CD8-positive, alpha-beta memory T cell (primary cell): Measurements from ENCODE around the gene SLC25A2. TPM values are rescaled to one million over a fixed set of nuclear protein-coding genes. Genes with fewer than 3 reads are reported as not detected.
"Not testable (repeated sequence)": the region's sequence is repeated elsewhere in the genome, so short reads cannot be mapped to it uniquely, and the experiment has no call there.

Experiments used
- CTCF ChIA-PET: fragments of 350-600 bp; sonication (Branson Sonifier 250); formaldehyde crosslinking; loops from one replicate; lab custom pipeline; 2021; ENCODE audit warnings: antibody characterized with exemption; lab: Charles Lee
- POLR2A ChIA-PET: fragments of 350-600 bp; sonication (Branson Sonifier 250); formaldehyde crosslinking; loops from one replicate; lab custom pipeline; 2021; ENCODE audit warnings: antibody characterized with exemption; lab: Charles Lee
- DNase-seq, 5 donors: peaks; one replicate each; pipeline versions ENCODE4 v3.0.0 to v3.0.0-alpha.2; 2020 to 2022; ENCODE audit warnings: mixed read lengths in 1 of 5
- H3K27ac ChIP-seq: one replicate; pipeline ENCODE4 v1.7.0; 2013; ENCODE audit warnings: low read depth, mild to moderate bottlenecking, low read length, moderate library complexity
- H3K27me3 ChIP-seq: 2 replicates; pipeline ENCODE4 v1.7.0; 2013; ENCODE audit warnings: low read length, mild to moderate bottlenecking; ENCODE audit not compliant: insufficient read depth, poor library complexity, severe bottlenecking
- H3K36me3 ChIP-seq: 2 replicates; pipeline ENCODE4 v1.7.0; 2013; ENCODE audit warnings: mild to moderate bottlenecking, low read length, moderate library complexity; ENCODE audit not compliant: insufficient read depth
- H3K4me1 ChIP-seq: 2 replicates; pipeline ENCODE4 v1.7.0; 2013; ENCODE audit warnings: mild to moderate bottlenecking, low read length, moderate library complexity; ENCODE audit not compliant: insufficient read depth
- H3K4me3 ChIP-seq: 2 replicates; pipeline ENCODE4 v1.7.0; 2013; ENCODE audit warnings: mild to moderate bottlenecking, low read length
- H3K9me3 ChIP-seq: 2 replicates; pipeline ENCODE4 v1.7.0; 2013; ENCODE audit warnings: mild to moderate bottlenecking, low read length
- H3K27ac Mint-ChIP-seq, 8 donors: one replicate each; pipeline ENCODE4 v1.8.0; 2020 to 2021; ENCODE audit warnings: mixed read lengths in 8 of 8, mild to moderate bottlenecking in 6 of 8, inconsistent platforms in 3 of 8, moderate library complexity in 3 of 8
- H3K27me3 Mint-ChIP-seq, 2 donors: one replicate each; pipeline ENCODE4 v1.8.0; 2020 to 2021; ENCODE audit warnings: mixed read lengths in 2 of 2, mild to moderate bottlenecking in 1 of 2, moderate library complexity in 1 of 2
- H3K36me3 Mint-ChIP-seq, 3 donors: one replicate each; pipeline ENCODE4 v1.8.0; 2020 to 2021; ENCODE audit warnings: mixed read lengths in 3 of 3, inconsistent platforms in 1 of 3, mild to moderate bottlenecking in 1 of 3
- H3K4me1 Mint-ChIP-seq, 3 donors: one replicate each; pipeline ENCODE4 v1.8.0; 2020 to 2021; ENCODE audit warnings: mixed read lengths in 3 of 3, inconsistent platforms in 1 of 3, mild to moderate bottlenecking in 1 of 3
- H3K4me3 Mint-ChIP-seq, 7 donors: one replicate each; pipeline ENCODE4 v1.8.0; 2020 to 2021; ENCODE audit warnings: mixed read lengths in 7 of 7, mild to moderate bottlenecking in 6 of 7, moderate library complexity in 4 of 7, inconsistent platforms in 2 of 7
- H3K9me3 Mint-ChIP-seq, 5 donors: one replicate each; pipeline ENCODE4 v1.8.0; 2020 to 2022; ENCODE audit warnings: mixed read lengths in 5 of 5, mild to moderate bottlenecking in 3 of 5, moderate library complexity in 2 of 5, inconsistent platforms in 1 of 5
- polyA plus RNA-seq: library from polyadenylated mRNA; unstranded; fragments of 300-500 nt; fragmentation: Illumina TruSeq; gene quantifications from one replicate; pipeline ENCODE4 v1.2.3, GENCODE V29; 2021
- total RNA-seq, 2 experiments: library from RNA; stranded (reverse); gene quantifications; one replicate each; pipeline ENCODE4 v1.2.3, GENCODE V29; 2021

The SLC25A2 gene
- total RNA-seq (under 1 TPM; 0.31 to 0.35 TPM), polyA plus RNA-seq (not detected)

DNA sequence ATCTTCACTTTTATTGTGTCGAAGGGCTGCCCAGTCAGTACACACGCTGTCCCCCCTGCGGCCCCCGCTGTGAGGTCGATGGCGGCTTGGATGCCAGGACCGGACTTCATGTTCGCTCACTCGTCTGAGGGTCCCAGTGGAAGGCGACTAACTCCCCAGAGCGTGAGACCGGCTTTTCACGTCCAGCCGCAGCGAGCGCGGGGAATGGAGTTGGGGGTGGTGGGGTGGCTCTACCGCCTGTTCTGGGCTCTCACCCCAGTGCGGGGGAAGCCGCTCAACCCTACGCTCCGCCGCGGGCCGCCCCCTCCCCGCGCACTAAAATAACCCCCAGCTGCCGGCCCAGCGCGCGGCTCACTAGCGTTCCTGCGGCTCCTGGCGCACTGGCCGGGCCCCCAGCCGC lies at the start of gene SLC25A2:
Gene SLC25A2 (minus strand): TSS at position 294 of the 400 bp plus-strand sequence. CDS start 184 bp downstream, at position 110.
- Histone ChIP-seq H3K9me3 (peaks cover 38% of the 10 kb centered on the region), H3K4me1 (no peaks in the 10 kb centered on the region), H3K36me3 (no peaks in the 10 kb centered on the region), H3K27ac (no peak within 1 kb of the TSS), H3K27me3 (no peaks in the 10 kb centered on the region), H3K4me3 (no peak within 1 kb of the TSS)
- ChIA-PET POLR2A (no interaction called here), CTCF (no interaction called here)
- H3K27me3 Mint-ChIP-seq: no peaks in the 10 kb centered on the region
- H3K4me3 Mint-ChIP-seq: no peak within 1 kb of the TSS
- no peaks in the 10 kb centered on the region for H3K4me1 Mint-ChIP-seq
- no peak within 1 kb of the TSS for H3K27ac Mint-ChIP-seq
- H3K36me3 Mint-ChIP-seq: peaks cover 2 to 53% (median 26%) of the 10 kb centered on the region in 3 donors
- H3K9me3 Mint-ChIP-seq: peaks cover 31 to 90% (median 77%) of the 10 kb centered on the region in 5 donors
- no peak for DNase-seq

DNA sequence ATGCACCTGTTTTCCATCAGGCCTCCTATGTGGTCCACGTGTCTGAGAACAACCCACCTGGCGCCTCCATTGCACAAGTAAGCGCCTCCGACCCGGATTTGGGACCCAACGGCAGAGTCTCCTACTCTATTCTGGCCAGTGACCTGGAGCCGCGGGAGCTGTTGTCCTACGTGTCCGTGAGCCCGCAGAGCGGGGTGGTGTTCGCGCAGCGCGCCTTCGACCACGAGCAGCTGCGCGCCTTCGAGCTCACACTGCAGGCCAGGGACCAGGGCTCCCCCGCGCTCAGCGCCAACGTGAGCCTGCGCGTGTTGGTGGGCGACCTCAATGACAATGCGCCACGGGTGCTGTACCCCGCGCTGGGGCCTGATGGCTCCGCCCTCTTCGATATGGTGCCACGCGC lies 47.7 kb upstream of the SLC25A2 start:
- ChIA-PET POLR2A (no interaction called here), CTCF (no interaction called here)
- no peak overlapping the region for H3K4me3 Mint-ChIP-seq
- peaks cover 24% of the 10 kb centered on the region for H3K27me3 ChIP-seq
- H3K9me3 Mint-ChIP-seq: peaks cover 0 to 57% (median 29%) of the 10 kb centered on the region in 5 donors
- no peaks in the 10 kb centered on the region for H3K4me1 Mint-ChIP-seq
- no peaks in the 10 kb centered on the region for H3K4me1 ChIP-seq
- peaks cover 2 to 11% (median 3%) of the 10 kb centered on the region in 3 donors for H3K36me3 Mint-ChIP-seq
- no peak overlapping the region for H3K27ac ChIP-seq
- H3K27ac Mint-ChIP-seq: no peak overlapping the region
- no peak overlapping the region for H3K4me3 ChIP-seq
- no peaks in the 10 kb centered on the region for H3K36me3 ChIP-seq
- peaks cover 56 to 80% of the 10 kb centered on the region in 2 donors for H3K27me3 Mint-ChIP-seq
- no peaks in the 10 kb centered on the region for H3K9me3 ChIP-seq
- no peak for DNase-seq

DNA sequence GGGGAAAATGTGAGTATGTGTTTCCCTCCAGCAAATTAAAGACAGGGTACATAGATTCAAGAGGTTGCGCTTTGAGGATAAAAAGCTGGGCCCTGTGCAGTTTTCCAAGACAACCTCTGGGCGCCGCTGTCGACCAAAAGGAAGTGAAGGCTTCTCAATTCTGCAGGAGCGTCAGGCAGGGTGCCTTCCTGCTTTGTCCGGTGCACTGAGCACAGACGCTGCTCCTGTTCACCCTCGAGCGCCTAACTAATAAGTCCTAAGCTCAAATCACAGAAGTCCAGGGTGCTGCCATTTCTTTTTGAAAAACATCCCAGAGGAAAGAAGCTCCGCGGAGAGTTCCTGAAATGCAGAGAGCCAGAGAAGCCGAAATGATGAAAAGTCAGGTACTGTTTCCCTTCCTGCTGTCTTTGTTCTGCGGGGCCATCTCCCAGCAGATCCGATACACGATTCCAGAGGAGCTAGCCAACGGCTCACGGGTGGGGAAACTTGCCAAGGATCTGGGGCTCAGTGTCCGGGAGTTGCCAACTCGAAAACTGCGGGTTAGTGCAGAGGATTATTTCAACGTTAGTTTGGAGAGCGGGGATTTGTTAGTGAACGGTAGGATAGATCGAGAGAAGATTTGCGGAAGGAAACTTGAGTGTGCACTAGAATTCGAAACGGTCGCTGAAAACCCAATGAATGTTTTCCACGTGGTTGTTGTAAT lies 46.2 kb upstream of the SLC25A2 start, which contains the start of gene PCDHGB1:
Gene PCDHGB1 (plus strand): TSS at position 183 of the 703 bp plus-strand sequence. CDS start 162 bp downstream, at position 345.
- peak in 1 of 5 donors; percentile 16 for DNase-seq
- H3K27ac ChIP-seq: no peak within 1 kb of the TSS
- CTCF ChIA-PET: interaction anchor here (0.9 to 1.5 kb wide), 2 partner anchors 30 to 214 kb away, joined by 3 to 6 read pairs; partner anchors contain the start of gene TAF7
- no peaks in the 10 kb centered on the region for H3K4me1 ChIP-seq
- peak within 1 kb of the TSS in 1 of 8 donors; percentile 24 for H3K27ac Mint-ChIP-seq
- H3K9me3 ChIP-seq: peaks cover 2% of the 10 kb centered on the region
- peaks cover 48 to 76% of the 10 kb centered on the region in 2 donors for H3K27me3 Mint-ChIP-seq
- H3K4me3 Mint-ChIP-seq: peak within 1 kb of the TSS in 6 of 7 donors; percentile 40 to 67 (median 50)
- H3K4me3 ChIP-seq: no peak within 1 kb of the TSS
- H3K36me3 Mint-ChIP-seq: peaks cover 2 to 11% (median 5%) of the 10 kb centered on the region in 3 donors
- H3K4me1 Mint-ChIP-seq: no peaks in the 10 kb centered on the region
- H3K9me3 Mint-ChIP-seq: peaks cover 4 to 53% (median 30%) of the 10 kb centered on the region in 5 donors
- no peaks in the 10 kb centered on the region for H3K36me3 ChIP-seq
- H3K27me3 ChIP-seq: peaks cover 24% of the 10 kb centered on the region
- POLR2A ChIA-PET: no interaction called here

DNA sequence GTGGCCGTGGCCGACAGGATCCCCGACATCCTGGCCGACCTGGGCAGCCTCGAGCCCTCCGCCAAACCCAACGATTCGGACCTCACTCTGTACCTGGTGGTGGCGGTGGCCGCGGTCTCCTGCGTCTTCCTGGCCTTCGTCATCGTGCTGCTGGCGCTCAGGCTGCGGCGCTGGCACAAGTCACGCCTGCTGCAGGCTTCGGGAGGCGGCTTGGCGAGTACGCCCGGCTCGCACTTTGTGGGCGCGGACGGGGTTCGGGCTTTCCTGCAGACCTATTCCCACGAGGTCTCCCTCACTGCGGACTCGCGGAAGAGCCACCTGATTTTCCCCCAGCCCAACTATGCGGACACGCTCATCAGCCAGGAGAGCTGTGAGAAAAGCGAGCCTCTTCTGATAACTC lies 42.2 kb upstream of the SLC25A2 start:
- POLR2A ChIA-PET, H3K4me1 Mint-ChIP-seq: not testable (repeated sequence)

DNA sequence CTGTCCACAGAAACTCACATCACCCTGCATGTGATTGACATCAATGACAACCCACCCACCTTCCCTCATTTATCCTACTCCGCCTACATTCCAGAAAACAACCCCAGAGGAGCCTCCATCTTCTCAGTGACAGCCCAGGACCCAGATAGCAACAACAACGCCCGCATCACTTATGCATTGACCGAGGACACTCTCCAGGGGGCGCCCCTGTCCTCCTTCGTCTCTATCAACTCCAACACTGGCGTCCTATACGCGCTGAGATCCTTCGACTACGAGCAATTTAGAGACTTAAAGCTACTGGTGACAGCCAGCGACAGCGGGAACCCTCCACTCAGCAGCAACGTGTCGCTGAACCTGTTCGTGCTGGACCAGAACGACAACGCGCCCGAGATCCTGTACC lies 41.5 kb upstream of the SLC25A2 start:
- CTCF ChIA-PET: no interaction called here
- no peak for DNase-seq
- H3K9me3 ChIP-seq: peaks cover 4% of the 10 kb centered on the region
- H3K27ac Mint-ChIP-seq: no peak overlapping the region
- H3K4me3 Mint-ChIP-seq: no peak overlapping the region
- no peak overlapping the region for H3K27ac ChIP-seq
- POLR2A ChIA-PET: no interaction called here
- H3K36me3 ChIP-seq: no peaks in the 10 kb centered on the region
- peaks cover 10 to 65% (median 47%) of the 10 kb centered on the region in 5 donors for H3K9me3 Mint-ChIP-seq
- H3K4me1 ChIP-seq: no peaks in the 10 kb centered on the region
- H3K36me3 Mint-ChIP-seq: peaks cover 0 to 5% (median 3%) of the 10 kb centered on the region in 3 donors
- peaks cover 58 to 77% of the 10 kb centered on the region in 2 donors for H3K27me3 Mint-ChIP-seq
- H3K27me3 ChIP-seq: peaks cover 6% of the 10 kb centered on the region
- no peaks in the 10 kb centered on the region for H3K4me1 Mint-ChIP-seq
- H3K4me3 ChIP-seq: no peak overlapping the region

More for the DNA sequence above, 42.2 kb upstream of the SLC25A2 start:
- peaks cover 61 to 81% of the 10 kb centered on the region in 2 donors for H3K27me3 Mint-ChIP-seq
- H3K4me3 ChIP-seq, DNase-seq, H3K9me3 ChIP-seq, H3K27ac ChIP-seq, H3K4me1 ChIP-seq, H3K27ac Mint-ChIP-seq, H3K36me3 ChIP-seq, CTCF ChIA-PET, H3K36me3 Mint-ChIP-seq, H3K4me3 Mint-ChIP-seq: not testable (repeated sequence)
- H3K9me3 Mint-ChIP-seq: peaks cover 10 to 71% (median 48%) of the 10 kb centered on the region in 5 donors
- peaks cover 12% of the 10 kb centered on the region for H3K27me3 ChIP-seq

DNA sequence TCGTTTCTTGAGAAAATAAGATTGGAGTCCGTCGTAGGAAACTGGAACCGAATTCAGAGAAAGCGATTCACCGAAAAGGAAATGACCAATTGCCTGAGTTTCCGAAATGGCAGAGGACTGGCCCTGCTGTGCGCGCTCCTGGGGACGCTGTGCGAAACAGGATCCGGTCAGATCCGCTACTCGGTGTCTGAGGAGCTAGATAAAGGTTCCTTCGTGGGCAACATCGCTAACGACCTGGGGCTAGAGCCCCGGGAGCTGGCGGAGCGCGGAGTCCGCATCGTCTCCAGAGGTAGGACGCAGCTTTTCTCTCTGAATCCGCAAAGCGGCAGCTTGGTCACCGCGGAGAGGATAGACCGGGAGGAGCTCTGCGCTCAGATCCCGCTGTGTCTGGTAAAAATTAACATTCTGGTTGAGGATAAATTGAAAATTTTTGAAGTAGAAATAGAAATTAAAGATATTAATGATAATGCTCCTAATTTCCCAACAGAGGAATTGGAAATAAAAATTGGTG lies 40.2 kb upstream of the SLC25A2 start:
- DNase-seq: no peak
- H3K27ac Mint-ChIP-seq: no peak overlapping the region

DNA sequence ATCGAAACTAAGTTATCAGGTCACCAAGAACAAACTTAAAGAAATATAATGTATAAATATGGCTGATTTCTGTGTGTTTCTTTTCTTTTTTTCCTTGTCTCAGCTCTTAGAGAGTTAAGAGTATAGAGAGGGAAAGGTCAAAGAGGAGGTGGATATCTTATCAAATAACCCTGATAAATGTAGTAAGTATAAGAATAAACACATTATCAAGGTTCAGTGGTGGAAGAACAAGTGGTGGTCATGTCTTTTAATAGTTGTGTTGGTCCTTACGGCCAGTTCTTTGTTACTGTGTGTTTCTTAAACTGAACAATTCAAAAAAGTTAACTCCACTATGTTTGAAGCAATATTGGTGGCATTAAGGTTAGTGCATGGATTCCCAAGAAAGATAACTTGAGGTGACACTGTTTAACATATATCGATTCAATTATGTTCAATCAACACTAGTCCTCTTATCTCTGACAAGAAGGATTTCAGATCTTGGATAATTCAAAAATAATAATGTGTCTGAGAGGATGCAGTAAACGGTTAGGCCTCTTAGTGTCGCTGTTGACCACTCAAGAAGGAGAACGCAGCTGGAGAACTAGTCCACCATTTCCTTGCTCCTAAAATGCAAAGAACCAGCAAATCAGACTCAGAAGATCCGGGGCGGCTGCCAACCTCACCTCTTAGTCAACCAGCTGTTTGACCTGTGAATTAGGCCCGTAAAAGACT lies 39.5 kb upstream of the SLC25A2 start, which contains the start of gene PCDHGA3:
Gene PCDHGA3 (plus strand): TSS at position 588 of the 711 bp plus-strand sequence. CDS start 205 bp downstream, outside the sequence.
- ChIA-PET CTCF (no interaction called here), POLR2A (no interaction called here)
- Mint-ChIP-seq H3K27me3 (peaks cover 57 to 75% of the 10 kb centered on the region in 2 donors), H3K36me3 (peaks cover 1 to 10% (median 3%) of the 10 kb centered on the region in 3 donors), H3K4me1 (no peaks in the 10 kb centered on the region), H3K9me3 (peaks cover 14 to 70% (median 58%) of the 10 kb centered on the region in 5 donors), H3K27ac (no peak within 1 kb of the TSS), H3K4me3 (peak within 1 kb of the TSS in 5 of 7 donors; percentile 44 to 74 (median 62))
- no peaks in the 10 kb centered on the region for H3K36me3 ChIP-seq
- peaks cover 4% of the 10 kb centered on the region for H3K9me3 ChIP-seq
- no peak for DNase-seq
- no peak within 1 kb of the TSS for H3K27ac ChIP-seq
- H3K4me1 ChIP-seq: no peaks in the 10 kb centered on the region
- no peak within 1 kb of the TSS for H3K4me3 ChIP-seq
- no peaks in the 10 kb centered on the region for H3K27me3 ChIP-seq

More for the DNA sequence above, 40.2 kb upstream of the SLC25A2 start:
- Histone ChIP-seq H3K4me3 (no peak overlapping the region), H3K4me1 (no peaks in the 10 kb centered on the region), H3K36me3 (no peaks in the 10 kb centered on the region), H3K27ac (no peak overlapping the region), H3K9me3 (peaks cover 4% of the 10 kb centered on the region), H3K27me3 (peaks cover 6% of the 10 kb centered on the region)
- CTCF ChIA-PET: no interaction called here
- POLR2A ChIA-PET: no interaction called here
- Mint-ChIP-seq H3K27me3 (peaks cover 59 to 74% of the 10 kb centered on the region in 2 donors), H3K9me3 (peaks cover 13 to 71% (median 51%) of the 10 kb centered on the region in 5 donors), H3K36me3 (peaks cover 1 to 10% (median 3%) of the 10 kb centered on the region in 3 donors), H3K4me1 (no peaks in the 10 kb centered on the region), H3K4me3 (peak overlapping the region in 5 of 7 donors; percentile 44 to 74 (median 62))
